Measurements from ENCODE around the gene KCTD2. TPM values are rescaled to one million over a fixed set of nuclear protein-coding genes. Genes with fewer than 3 reads are reported as not detected.
A peak's percentile ranks its signal among the peaks of the same experiment; 100 is the strongest.

Gene KCTD2
- total RNA-seq, 3 donors from 2014 or later = 19.1 to 30.0 (median 21.2) TPM

DNA sequence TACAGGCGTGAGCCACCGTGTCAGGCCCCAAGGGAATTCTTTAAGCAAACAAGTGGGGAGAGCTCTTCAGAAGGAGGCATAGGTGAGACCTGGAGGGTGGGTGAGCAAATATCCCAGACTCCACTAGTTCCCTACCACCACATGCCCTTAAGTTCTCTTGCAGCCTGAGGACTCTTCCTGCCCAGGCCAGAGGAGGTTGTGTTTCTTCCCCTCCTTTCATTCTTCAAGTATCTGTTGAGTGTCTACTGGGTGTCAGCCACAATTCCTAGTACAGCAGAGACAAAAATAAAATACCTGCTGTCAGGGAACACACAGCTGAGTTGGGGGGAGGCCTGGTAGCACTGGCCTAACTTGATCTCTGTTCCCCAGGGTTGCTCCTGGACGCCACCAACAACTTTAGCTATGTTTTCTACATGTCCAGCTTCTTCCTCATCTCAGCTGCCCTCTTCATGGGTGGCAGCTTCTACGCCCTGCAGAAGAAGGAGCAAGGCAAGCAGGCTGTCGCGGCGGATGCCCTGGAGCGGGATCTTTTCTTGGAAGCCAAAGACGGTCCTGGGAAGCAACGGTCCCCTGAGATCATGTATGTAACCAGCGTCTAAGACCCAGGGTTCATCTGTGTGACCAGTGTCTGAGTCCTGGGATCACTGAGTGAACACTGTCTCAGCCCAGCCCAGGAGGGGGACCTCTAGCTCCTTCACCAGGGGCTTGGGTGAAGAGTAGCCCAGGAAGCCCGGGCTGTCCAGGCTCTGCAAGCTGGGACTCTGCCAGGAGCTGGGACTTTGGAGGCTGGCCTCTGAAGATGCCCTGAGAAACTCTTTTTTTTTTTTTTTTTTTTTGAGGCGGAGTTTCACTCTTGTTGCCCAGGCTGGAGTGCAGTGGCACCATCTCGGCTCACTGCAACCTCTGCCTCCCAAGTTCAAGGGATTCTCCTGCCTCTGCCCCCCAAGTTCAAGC lies 56.9 kb downstream of the KCTD2 start:
- TF ChIP-seq, protein P1, sequence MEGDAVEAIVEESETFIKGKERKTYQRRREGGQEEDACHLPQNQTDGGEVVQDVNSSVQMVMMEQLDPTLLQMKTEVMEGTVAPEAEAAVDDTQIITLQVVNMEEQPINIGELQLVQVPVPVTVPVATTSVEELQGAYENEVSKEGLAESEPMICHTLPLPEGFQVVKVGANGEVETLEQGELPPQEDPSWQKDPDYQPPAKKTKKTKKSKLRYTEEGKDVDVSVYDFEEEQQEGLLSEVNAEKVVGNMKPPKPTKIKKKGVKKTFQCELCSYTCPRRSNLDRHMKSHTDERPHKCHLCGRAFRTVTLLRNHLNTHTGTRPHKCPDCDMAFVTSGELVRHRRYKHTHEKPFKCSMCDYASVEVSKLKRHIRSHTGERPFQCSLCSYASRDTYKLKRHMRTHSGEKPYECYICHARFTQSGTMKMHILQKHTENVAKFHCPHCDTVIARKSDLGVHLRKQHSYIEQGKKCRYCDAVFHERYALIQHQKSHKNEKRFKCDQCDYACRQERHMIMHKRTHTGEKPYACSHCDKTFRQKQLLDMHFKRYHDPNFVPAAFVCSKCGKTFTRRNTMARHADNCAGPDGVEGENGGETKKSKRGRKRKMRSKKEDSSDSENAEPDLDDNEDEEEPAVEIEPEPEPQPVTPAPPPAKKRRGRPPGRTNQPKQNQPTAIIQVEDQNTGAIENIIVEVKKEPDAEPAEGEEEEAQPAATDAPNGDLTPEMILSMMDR (IDR thresholded peaks at IDR 0.05) = no peak
- Histone ChIP-seq H3K36me3 (ENCODE audit: low read depth) (peaks cover 3% of the 10 kb centered on the region), H3K9me3 (no peaks in the 10 kb centered on the region), H3K4me1 (ENCODE audit: low read depth) (no peaks in the 10 kb centered on the region), H3K4me3 (no peak overlapping the region)
- DNase-seq (no peak), ATAC-seq (no peak)
- intact Hi-C loops (cut with DNase I, micrococcal nuclease) = no loop called here

GRCh38 chr17:75105126-75106080 lies 58.4 kb downstream of the KCTD2 start:
- Histone ChIP-seq H3K4me3 (no peak overlapping the region), H3K36me3 (ENCODE audit: low read depth) (peaks cover under 1% of the 10 kb centered on the region), H3K4me1 (ENCODE audit: low read depth) (peaks cover under 1% of the 10 kb centered on the region), H3K9me3 (no peaks in the 10 kb centered on the region)
- TF ChIP-seq, protein P1 (IDR thresholded peaks at IDR 0.05) = peak; percentile 76
- DNase-seq (peak in 2 of 3 donors; percentile 80 to 81), ATAC-seq (peak; percentile 74)
- intact Hi-C loops (cut with DNase I, micrococcal nuclease) = no loop called here

DNA sequence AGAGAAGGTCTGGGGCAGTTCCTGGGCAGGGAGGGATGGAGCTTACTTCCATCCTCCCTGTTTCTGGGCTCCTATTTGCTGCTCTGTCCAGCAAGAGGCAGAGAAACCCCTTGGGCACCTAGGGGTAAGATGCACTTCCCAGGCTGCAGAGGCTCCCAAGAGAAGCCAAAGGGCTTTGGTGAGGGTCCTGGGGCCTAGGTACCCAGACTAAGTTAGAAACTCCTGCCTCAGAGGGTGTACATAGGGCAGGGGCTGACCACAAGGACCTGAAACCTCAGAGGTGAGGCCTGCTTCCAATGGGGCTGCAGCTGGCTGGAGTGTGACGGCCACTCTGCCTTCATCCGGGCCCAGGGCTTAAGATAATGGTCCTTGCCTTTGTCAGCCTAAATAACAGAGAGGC lies 61.2 kb downstream of the KCTD2 start:
- Histone ChIP-seq H3K9me3 (no peaks in the 10 kb centered on the region), H3K4me3 (no peak overlapping the region), H3K36me3 (ENCODE audit: low read depth) (no peaks in the 10 kb centered on the region), H3K4me1 (ENCODE audit: low read depth) (peaks cover 13% of the 10 kb centered on the region)
- ATAC-seq = no peak
- intact Hi-C loops (cut with DNase I, micrococcal nuclease) = no loop called here
- no peak for DNase-seq
- TF ChIP-seq, protein P1 (IDR thresholded peaks at IDR 0.05) = no peak

DNA sequence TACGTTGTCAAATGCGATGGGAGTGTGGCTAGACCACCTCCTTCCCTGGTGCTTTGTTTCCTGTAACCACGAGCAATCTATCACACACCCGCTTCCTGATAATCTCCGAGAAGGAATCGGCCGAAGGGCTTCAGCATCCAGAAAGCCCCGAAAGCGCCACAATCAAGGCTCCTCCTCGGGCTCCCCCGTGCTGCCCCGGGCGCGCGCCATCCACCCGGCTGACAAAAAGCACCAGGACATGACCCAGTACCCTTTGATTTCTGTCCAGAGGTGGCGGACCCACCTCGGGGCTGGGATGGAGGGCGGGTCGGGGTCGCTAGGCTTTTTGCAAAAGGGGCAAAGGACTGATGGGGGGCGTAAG lies 62.0 kb downstream of the KCTD2 start:
- H3K4me3 ChIP-seq = no peak overlapping the region
- ATAC-seq = no peak
- no peaks in the 10 kb centered on the region for H3K9me3 ChIP-seq
- TF ChIP-seq, protein P1 (IDR thresholded peaks at IDR 0.05) = no peak
- H3K4me1 ChIP-seq (ENCODE audit: low read depth) = peaks cover 13% of the 10 kb centered on the region
- no peaks in the 10 kb centered on the region for H3K36me3 ChIP-seq (ENCODE audit: low read depth)
- DNase-seq = peak in 1 of 3 donors; percentile 28
- intact Hi-C loops (cut with DNase I, micrococcal nuclease) = no loop called here

DNA sequence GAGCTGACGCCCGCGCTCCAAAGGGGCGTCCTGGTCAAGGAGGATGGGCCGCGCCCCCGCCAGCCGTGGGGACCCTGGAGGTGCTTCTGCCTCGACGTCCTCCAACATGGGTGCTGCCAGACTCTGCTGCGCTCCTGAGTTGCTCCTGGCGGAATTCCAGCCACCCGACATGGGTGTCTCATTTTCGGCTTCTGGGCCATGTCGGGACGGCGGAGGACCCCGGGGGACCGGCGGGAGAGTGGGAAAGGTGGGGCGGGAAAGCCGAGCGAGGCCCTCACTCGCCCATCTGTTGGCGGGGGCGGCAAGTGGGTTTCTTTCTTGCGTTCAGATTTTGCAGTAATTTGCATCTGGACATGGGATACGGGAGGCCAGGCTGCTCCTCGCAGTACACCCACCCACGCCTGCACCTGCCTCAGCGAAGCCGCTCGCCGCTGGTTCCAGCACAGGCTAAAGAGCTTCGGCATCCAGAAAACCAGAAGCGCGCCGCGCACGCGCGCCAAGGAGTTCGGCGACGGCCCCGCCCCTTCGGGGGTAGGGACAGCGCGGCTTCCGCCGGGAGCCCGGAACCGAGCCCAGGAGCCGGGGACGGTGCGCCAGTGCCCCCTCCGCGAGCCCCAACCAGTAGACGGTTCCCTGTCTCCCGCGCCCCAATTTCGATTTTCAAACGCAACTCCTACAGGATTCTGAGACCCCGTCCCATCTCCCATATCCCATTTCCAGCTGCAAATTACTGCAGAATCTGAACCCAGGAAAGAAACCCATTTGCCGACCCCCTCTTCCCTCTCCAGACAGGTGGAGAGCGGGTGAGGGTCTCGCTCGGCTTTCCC lies 62.6 kb downstream of the KCTD2 start, which contains the start of gene ARMC7:
ARMC7 (plus strand) TSS at position 563 of the 827 bp plus-strand sequence. CDS start 320 bp downstream, outside the sequence.
- intact Hi-C loops (cut with DNase I, micrococcal nuclease) = loop anchor here in 1 of 2 donors (10.0 kb wide), 1 partner anchor 65 kb away; no protein-coding TSS in a partner anchor
- Histone ChIP-seq H3K36me3 (ENCODE audit: low read depth) (no peaks in the 10 kb centered on the region), H3K4me3 (peak within 1 kb of the TSS; percentile 48), H3K4me1 (ENCODE audit: low read depth) (peaks cover 15% of the 10 kb centered on the region), H3K9me3 (no peaks in the 10 kb centered on the region)
- ATAC-seq (peak; percentile 86), DNase-seq (peak; percentile 96 to 98 (median 96))
- TF ChIP-seq, protein P1 (IDR thresholded peaks at IDR 0.05) = no peak
